GM21825 (cell line): ENCODE data around the gene GABBR2.

Experiments
- ATAC-seq: cut with Tn5 transposase; IDR thresholded peaks from one replicate; pipeline ENCODE4 v1.9.1; 2021; ENCODE audit warnings: mild to moderate bottlenecking, moderate library complexity; ENCODE audit not compliant: unreplicated experiment

GABBR2 gene

DNA sequence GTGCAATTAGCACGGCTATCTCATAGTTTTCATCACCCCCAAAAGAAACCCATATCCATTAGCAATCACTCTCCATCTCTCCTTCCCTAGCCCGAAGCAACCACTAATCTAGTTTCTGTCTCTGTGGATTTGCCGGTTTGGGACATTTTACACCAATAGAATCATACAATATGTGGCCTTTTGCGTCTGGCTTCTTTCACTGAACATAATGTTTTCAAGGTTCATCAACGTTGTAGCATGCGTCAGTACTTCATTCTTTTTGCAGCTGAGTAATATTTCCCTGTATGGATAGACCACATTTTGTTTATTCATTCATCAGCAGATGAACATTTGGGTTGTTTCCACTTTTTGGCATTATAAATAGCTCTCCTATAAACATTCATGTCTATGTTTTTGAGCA, 377.9 kb downstream of the GABBR2 start:
- ATAC-seq, result no peak

DNA sequence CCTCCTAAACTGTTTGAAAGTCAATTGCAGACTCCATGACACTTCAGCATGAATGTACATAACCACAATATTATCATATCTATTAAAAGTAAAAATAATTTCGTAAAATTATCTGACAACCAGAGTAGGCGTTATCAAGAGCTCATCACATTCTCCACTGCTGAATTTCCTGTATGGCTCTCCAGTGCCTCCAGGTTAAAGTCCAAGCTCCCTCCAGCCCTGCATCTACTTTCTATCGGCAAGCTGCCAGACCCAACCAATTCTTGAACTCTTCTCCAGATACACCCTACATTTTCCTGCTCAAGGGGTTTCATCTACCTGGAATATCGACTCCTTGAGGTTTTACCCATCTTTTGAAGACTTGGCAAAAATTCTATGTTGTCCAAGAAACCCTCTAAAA, 378.8 kb downstream of the GABBR2 start:
- no peak for ATAC-seq

DNA sequence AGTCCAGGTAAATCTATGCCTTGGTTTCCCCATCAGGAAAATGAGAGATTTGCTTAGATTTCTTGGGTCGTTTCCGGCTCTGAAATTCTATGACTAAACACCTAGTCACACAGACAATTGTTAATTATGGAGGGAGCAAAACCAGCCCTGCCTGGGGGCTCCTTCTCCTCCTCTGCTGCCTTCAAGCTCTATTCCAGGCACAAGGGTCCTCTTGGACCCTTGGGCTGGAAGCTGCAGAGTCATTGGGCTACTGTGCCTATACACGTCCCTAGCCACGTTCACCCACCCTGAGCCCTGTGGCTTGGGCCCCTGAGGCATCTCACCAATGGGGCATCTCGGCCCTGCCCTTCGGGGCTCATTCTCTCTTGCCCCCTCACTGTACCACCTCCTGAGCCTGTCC, 379.5 kb downstream of the GABBR2 start:
- ATAC-seq, result no peak

DNA sequence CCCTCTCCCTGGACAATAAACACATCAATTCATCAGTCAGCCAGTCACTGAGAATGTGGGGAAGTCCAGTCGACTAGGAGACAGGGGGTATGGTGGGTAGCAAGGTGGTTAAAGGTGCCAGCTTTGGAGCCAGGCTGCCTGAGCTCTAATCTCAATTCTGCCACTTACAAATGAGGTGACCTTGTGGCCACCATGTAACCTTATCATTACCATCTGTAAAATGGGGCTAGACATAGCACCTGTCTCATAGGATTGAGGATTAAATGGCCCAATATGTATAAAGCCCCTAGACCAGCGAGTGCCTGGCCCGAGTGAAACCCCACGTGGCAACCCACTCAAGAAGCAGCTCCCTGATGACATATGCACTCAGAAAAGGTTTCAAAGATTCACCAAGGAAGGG, 380.0 kb downstream of the GABBR2 start:
- ATAC-seq, result no peak

DNA sequence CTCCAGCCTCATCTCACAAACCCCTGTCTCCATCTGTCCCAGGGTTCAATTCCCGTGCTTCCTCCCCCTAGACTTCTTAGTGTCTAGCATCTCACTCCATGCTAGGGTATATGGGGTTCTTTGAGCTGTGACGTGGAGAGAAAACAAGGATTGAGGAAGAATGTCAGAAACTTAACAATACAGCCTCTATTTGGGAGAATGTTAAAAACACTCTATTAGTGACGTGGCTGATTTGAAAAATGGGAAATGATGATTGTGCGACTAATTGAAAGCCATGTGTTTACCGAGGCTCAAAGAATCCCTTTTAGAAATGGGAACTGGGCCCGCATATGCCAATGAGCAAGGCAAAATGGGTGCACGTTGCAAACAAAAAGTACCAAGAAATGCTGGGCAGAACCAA, 380.6 kb downstream of the GABBR2 start:
- ATAC-seq, result no peak

DNA sequence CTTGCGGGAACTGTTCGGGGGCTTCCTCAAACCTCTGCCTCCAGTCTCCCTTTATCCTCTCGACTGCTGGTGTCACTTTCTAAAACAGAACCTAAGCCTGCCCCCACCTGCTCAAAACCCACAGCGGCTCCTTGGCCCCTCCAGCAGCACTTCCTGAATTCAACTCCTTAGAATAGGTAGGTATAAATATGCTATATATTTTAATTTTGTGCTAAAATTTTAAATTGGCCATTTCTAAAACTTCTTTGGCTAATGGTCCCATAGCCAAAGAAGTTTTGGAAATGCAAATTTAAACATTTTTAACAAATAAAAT, 381.5 kb downstream of the GABBR2 start:
- no peak for ATAC-seq

DNA sequence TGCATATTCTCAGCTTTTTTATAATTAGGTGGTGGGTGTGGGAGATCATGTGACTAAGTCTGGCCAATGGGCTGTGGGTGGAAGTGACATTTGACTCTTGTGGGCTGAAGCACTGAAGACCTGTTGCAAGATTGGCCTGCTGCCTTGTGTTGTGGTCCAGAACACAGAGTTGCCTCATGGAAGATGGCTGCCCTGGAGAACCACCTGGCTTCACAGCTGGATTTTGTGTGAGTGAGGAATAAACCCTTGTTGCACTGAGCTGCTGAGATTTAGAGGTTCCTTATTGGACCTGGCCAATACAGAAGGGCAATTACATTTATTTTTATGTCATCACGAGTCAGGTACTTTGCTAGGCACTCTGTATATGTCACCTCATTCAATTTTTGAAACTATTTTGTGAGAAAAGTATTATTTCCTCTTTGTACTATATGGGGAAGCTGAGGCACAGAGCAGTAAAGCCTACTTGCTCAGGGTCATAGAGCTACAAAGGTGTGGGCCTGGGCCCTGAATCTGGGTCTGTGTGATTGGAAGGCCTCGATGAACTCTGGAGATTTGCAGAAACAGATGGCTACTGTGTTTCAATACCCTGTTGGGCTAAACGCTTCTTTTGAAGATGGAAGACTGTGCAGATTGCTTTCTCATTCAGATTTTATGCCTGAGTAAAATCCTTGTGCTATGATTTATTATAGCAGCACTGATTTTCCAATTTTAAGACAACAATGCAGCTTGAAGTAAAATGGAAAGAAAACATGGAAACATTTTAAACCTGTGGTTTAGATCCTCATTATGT, 382.1 kb downstream of the GABBR2 start:
- ATAC-seq, result no peak

DNA sequence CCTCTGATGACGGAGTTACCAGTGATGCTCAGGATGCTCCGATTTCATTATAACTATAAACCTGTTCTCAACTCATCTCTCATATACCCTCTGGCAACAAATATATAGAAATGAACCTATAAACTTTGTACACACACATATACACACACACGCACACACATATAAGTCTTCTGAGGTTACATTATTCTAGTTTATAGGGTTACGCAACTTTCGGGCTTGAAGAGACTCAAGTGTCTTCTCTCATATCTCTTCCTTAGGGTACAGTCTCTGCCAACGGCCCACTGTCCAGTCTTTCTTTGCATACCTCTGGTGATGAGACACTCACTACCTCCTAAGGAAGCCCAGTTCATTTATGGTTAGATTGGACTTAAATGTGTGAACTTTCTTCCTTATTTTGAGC, 383.9 kb downstream of the GABBR2 start:
- no peak for ATAC-seq

DNA sequence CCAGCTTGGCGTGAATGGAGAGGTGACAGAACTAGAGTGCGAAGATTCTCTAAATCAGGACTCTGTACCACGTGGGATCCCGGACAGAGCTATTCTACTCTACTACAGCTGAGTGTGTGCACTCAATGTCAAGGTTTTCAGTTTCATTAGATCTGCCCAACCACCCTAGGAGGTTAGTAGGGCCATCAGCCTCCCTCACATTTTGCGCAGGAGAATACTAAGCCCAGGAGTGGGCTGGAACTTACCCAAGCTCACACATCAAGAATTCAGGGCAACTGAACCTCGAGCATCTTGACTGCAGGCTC, 385.0 kb downstream of the GABBR2 start:
- no peak for ATAC-seq

DNA sequence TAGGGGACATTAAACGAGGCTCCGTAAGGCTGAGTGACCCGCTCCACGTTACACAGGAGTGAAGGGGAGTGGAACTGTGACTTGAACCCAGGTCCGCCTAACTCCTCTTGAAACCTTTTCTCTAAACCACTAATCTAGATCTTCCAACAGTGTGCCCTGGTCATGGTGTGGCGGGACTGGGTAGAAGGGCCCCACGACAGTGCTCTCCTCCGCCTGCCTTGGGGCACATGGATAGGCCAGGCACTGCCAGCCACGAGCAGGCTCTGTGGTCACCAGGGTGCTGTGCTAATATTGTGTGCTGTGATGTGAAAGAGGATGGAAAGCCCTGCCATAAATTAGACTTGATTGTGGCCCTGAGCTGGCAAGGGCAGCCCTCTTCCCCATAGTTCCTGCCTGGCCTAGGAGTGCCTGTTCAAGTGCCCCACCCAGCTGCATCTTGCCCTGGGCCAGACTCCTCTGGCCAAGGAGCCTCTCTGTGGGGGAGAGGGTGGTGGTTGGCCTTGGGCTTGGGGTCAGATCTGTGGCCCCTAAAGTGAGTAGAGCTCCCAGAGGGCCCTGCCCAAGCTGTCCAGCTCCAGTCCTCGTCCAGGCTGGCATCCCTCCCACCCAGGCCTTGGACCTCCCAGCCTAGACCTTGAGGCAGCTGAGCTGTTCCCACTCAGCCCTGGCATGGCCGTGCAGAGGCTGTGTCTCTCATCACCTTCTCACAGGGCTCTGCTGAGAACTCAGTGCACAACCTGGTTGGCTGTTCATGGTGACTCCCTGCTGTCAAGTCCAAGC, 385.5 kb downstream of the GABBR2 start:
- ATAC-seq, result no peak

DNA sequence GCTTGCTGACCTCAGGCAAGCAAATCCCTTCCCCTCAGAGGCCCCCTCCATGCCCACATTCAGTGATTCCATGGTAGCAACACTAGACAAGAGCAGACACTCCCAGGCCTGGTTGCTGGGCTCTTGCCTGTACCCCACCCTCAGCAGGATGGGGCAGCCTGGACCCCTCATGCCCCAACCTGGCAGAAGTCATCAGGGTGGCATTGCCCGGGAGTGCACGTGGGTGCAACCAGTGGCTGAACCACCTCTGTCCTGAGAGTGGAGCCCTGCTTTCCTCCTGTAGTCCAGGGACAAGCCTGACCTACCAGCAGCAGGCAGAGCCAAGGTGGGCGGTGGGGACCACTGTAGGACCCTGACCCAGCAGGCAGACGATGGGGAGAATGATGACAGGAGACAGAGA, 387.5 kb downstream of the GABBR2 start:
- ATAC-seq, result no peak

DNA sequence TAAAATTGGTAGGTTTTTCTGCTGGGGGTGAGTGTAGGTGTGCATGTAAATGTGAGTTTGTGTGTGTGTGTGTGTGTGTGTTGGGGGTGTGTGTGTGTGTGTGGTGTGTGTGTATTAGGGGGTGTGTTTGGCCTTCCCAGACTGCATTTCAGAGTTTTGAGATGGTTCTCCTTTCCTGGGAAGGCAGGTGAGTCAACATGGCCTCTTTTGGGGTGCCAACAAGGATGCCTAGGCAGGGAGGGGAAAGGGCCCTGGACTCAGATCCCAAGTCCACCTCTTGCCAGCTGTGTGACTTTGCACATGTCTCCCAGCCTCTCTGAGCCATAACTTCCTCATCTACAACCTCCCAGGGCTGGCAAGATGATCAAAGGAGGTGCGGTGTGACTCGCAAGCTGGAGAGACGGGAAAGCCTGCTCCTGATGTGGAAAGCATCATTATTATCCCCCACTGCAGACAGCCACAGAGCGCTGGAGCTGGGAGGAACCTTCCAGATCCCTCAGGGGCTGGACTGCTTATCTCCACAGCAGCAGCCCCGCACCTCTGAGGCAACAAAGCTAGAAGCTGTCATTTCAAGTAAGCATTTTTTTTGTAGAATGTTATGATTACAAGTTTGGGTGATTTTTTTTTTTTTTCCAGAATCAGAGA, 389.8 kb downstream of the GABBR2 start:
- no peak for ATAC-seq

DNA sequence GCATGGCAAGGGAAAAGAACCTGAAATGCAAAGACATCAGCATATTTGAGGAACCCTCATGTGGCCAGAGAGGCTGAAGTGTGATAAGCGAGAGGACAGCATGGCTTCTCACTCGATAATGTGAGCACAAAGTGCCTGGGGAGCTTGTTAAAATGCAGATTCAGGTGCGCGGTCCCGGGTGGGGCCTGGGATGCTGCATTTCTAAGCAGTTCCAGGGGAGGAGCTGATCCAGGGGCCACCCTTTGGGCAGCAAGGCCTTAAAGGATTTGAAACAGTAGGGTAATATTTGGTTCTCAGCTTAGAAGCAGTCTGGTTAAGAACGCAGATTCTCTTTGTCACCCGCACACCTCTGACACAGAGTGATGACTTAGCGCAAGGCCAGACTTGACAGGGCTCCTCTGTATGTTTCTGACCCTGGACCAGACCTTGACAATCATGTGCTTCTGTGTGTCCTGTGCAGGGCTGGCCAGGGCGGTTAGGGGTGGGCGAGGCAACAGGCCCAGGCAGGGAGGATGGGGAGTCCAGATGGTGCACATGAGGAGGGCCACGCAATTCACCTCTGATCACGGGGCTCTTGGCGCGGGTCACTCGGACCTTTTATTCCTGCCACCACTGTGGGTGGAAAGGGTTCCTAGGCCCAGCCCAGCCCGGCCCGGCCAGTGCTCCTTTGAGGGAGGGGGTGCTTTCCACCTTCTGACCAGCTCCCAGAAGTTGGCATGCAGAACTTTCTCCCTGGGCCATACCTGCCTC, 390.5 kb downstream of the GABBR2 start:
- ATAC-seq, result no peak

DNA sequence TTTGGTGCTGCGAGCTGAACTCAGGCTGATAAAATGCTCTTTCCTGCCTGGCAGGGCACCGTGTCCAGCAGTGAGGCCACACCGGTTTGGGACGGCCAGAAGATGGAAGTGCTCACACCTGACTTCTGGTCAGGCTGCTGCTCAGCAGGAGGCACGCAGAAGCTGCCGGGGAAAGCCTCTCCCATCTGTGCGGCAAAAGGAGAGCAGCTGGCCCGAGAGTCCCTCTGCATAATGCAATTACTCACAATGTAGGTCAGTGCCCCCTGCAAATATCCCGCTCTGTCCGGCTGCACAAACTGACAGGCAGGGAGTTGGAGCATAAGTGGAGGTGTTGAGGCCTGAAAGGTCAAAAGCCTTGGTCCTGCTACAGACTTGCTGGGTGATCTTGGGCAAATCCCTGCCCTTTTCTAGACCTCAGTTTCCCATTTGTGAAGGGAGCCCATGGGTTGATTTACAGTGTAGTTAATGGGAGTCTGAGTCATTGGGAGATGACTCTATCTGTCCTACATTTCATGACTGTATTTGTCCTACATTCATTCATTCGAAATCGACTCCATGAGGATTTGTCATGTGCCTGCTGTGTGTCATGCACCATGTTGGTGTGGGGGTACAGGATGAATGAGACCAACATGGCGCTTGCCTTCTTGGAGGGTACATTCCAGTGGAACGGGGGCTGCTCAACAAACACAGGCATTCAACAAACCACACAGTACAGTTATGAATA, 391.4 kb downstream of the GABBR2 start:
- ATAC-seq, result no peak

DNA sequence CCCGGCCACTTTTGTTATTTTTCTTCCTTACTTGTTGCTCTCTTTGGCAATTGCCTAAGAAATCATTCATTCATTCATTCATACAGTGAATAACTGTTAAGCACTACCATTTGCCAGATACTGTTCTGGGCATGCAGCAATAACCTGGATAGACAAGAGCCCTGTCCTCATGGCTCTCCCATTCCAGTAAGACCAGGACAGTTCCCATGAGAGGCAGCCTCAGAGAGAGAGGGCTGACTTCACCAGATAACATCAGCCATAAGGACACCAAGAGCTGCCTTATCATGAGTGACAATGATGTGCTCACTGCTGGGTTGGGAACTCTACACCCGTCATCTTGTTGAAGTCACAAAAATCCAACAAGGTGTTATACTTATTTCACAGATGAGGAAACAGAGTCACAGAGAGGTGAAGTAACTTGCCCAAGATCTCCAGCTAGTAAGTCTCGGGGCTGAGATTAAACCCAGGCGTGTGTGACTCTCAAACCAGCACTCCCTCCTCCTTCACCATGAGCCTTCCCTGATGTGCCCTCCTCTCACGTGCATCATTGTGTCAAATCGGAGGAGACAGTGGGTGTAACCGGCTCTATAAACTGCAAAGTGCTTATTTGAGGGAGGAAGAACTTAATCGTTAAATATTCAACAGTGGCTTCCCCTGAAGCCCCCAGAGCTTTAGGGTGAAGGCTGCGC, 392.1 kb downstream of the GABBR2 start:
- ATAC-seq, result no peak

DNA sequence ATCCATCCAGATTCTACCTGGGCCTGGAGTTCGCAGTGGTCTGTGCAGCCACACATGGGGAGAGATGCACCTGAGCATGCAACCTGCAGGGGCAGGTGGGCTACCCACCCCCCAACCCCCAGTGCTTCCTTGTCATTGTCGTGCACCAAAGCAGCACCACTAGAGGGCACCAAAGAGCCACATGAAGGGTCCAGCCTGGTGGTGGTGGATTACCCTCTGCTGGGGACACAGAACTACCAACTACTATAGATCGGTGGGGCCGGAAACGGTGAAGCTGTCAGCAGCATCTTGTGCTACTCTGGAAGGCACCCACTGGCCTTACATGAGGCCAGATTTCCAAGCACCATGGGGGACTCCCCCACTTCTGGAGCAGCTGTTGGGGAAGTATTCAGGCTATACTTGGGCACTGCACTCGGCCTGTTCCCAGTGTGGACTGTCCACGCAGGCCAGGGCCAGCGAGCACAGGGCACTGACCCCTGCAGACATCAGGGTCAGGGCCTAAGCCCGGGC, 393.1 kb downstream of the GABBR2 start:
- peak; percentile 62 for ATAC-seq

DNA sequence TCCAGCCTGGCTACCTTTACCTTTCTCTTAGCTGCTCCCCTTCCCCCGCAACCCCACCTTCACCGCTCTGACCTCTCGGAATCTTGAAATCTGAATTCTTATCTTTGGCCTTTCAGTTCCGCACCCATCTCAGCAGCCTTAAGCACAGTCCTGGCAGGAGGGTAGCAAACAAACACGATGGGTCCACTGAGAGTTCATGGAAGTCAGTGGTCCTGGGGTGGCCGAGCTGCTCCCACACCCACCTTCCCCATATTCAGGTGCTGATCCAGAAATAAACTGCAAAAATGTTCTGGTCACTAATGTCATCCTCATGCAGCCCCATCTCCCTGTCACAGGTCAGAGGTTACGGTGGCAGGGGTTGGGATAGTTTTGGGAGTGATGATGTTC, 393.7 kb downstream of the GABBR2 start:
- ATAC-seq, result no peak

DNA sequence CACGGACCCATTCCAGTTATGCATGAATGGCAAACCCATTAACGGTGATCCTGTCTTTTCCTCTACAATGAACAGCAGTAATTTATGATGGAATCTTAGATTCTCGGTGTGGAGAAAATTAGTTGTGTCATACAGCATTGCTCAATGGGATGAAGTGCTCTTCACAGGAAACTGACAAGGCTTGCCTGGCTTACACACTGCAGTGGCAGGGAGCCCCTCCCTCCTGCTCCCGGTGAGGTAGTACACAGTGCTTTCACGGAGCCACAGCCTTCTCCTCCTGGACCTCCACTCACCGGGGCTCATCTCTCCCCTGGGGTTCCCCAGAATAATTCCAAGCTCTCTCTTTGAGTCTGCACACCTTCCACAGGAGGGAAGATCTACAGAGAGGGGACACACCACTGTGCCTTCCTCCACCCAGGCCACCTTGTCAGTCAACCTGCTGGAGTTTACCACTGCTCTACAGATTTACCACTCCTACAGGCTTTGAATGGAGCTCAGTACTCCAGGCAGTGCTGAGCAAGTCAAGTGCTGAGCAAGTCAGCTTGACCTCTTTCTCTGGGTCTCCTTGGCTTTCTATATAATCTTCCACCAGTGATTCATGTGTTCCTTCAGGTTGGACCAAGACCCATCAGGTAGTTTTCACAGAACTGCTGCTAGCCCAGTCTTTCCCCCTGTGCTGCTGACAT, 394.2 kb downstream of the GABBR2 start:
- no peak for ATAC-seq

DNA sequence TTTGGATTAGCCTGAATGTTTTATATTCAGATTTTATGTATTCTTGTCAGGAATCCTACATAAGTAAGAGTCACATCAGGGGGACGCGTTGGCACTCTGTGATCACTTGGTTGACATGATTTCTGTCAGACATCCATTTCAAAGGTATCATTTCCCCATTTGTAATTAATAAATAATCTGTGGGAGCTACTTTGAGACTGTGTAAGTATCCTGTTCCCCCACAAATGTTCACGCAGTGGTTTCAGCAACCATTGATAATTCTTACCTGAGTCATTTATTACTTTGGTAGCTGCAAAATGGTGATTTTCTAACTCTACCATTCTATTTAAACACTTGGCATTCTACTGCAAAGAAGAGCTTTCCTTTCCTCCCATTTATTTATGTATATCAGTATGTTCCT, 396.4 kb downstream of the GABBR2 start:
- ATAC-seq, result no peak

DNA sequence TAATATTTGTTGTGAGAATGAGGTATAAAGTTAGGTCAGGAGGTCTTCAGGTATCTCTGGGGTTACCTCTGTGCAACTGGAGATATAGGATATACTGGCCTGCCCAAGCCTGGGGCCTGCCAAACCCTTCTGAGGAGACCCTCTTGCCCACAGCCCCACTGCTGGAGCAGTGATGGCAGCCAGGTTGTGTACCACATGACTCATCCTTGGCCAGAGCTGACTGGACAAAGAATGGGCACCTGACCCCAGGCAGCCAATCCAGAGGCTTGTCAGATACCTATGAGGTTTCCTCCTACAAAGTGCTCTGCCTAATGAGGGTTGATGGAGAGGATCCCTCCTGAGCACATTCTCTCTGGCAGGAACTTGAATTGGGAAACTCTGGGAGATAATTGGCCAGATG, 397.2 kb downstream of the GABBR2 start:
- no peak for ATAC-seq
